ENCODE data around the gene LRTM2.

Gene LRTM2

GRCh38 chr12:1844223-1844622 lies 23.9 kb downstream of the LRTM2 start:
- Histone ChIP-seq H3K9me3 (ENCODE audit: control extremely low read depth in 1 of 5, control insufficient read depth in 4 of 5, insufficient read depth in 2 of 5, low read depth in 1 of 5, low read length in 4 of 5) (no peaks in the 10 kb centered on the region), H3K4me3 (ENCODE audit: control insufficient read depth in 1 of 7, extremely low read depth in 1 of 7, insufficient read depth in 4 of 7, low read depth in 2 of 7, low read length in 6 of 7) (no peak overlapping the region), H3K27me3 (replicated peaks in 2 of 5; ENCODE audit: control insufficient read depth in 4 of 5, insufficient read depth in 5 of 5, low read length in 4 of 5) (no peaks in the 10 kb centered on the region), H3K27ac (ENCODE audit: insufficient read depth in 1 of 2, low read depth in 1 of 2, low read length in 2 of 2, poor library complexity in 1 of 2, severe bottlenecking in 2 of 2) (no peak overlapping the region), H3K4me1 (ENCODE audit: control extremely low read depth in 1 of 4, control insufficient read depth in 4 of 4, insufficient read depth in 4 of 4, low read length in 3 of 4) (peaks cover 0 to 42% (median 12%) of the 10 kb centered on the region in 4 experiments), H3K36me3 (ENCODE audit: control insufficient read depth in 4 of 4, insufficient read depth in 4 of 4, low read length in 3 of 4) (no peaks in the 10 kb centered on the region)
- ChIA-PET POLR2A (no interaction called here), CTCF (interaction anchor here (0.9 to 1.7 kb wide), 3 partner anchors 30 to 90 kb away, joined by 3 to 5 read pairs (median 3); partner anchors contain the start of gene CACNA2D4)
- 93% methylated on average over 10 of the region's 10 CpGs for WGBS (ENCODE audit: insufficient coverage)
- DNase-seq, result no peak

- WGBS (ENCODE audit: insufficient coverage), result 74% methylated on average over 9 of the region's 12 CpGs
Observed at GRCh38 chr12:1844661-1845409, 24.5 kb downstream of the LRTM2 start.

GRCh38 chr12:1845427-1845826 lies 25.1 kb downstream of the LRTM2 start:
- Histone ChIP-seq H3K4me1 (ENCODE audit: control extremely low read depth in 1 of 4, control insufficient read depth in 4 of 4, insufficient read depth in 4 of 4, low read length in 3 of 4) (peaks cover 0 to 35% (median 11%) of the 10 kb centered on the region in 4 experiments), H3K36me3 (ENCODE audit: control insufficient read depth in 4 of 4, insufficient read depth in 4 of 4, low read length in 3 of 4) (no peaks in the 10 kb centered on the region), H3K9me3 (ENCODE audit: control extremely low read depth in 1 of 5, control insufficient read depth in 4 of 5, insufficient read depth in 2 of 5, low read depth in 1 of 5, low read length in 4 of 5) (no peaks in the 10 kb centered on the region), H3K4me3 (ENCODE audit: control insufficient read depth in 1 of 7, extremely low read depth in 1 of 7, insufficient read depth in 4 of 7, low read depth in 2 of 7, low read length in 6 of 7) (no peak overlapping the region), H3K27ac (ENCODE audit: insufficient read depth in 1 of 2, low read depth in 1 of 2, low read length in 2 of 2, poor library complexity in 1 of 2, severe bottlenecking in 2 of 2) (no peak overlapping the region), H3K27me3 (replicated peaks in 2 of 5; ENCODE audit: control insufficient read depth in 4 of 5, insufficient read depth in 5 of 5, low read length in 4 of 5) (no peaks in the 10 kb centered on the region)
- WGBS (ENCODE audit: insufficient coverage), result 97% methylated on average over 14 of the region's 14 CpGs
- ChIA-PET POLR2A (no interaction called here), CTCF (no interaction called here)
- no peak for DNase-seq

More at GRCh38 chr12:1844661-1845409, 24.5 kb downstream of the LRTM2 start:
- DNase-seq, result no peak
- H3K4me3 ChIP-seq (ENCODE audit: control insufficient read depth in 1 of 7, extremely low read depth in 1 of 7, insufficient read depth in 4 of 7, low read depth in 2 of 7, low read length in 6 of 7), result no peak overlapping the region
- H3K4me1 ChIP-seq (ENCODE audit: control extremely low read depth in 1 of 4, control insufficient read depth in 4 of 4, insufficient read depth in 4 of 4, low read length in 3 of 4), result peaks cover 0 to 41% (median 11%) of the 10 kb centered on the region in 4 experiments
- no peak overlapping the region for H3K27ac ChIP-seq (ENCODE audit: insufficient read depth in 1 of 2, low read depth in 1 of 2, low read length in 2 of 2, poor library complexity in 1 of 2, severe bottlenecking in 2 of 2)
- no peaks in the 10 kb centered on the region for H3K27me3 ChIP-seq (replicated peaks in 2 of 5; ENCODE audit: control insufficient read depth in 4 of 5, insufficient read depth in 5 of 5, low read length in 4 of 5)
- CTCF ChIA-PET, result interaction anchor here (0.9 to 1.7 kb wide), 2 partner anchors 74 to 90 kb away, joined by 3 to 5 read pairs; partner anchors contain the start of gene CACNA2D4
- H3K9me3 ChIP-seq (ENCODE audit: control extremely low read depth in 1 of 5, control insufficient read depth in 4 of 5, insufficient read depth in 2 of 5, low read depth in 1 of 5, low read length in 4 of 5), result no peaks in the 10 kb centered on the region
- POLR2A ChIA-PET, result no interaction called here
- no peaks in the 10 kb centered on the region for H3K36me3 ChIP-seq (ENCODE audit: control insufficient read depth in 4 of 4, insufficient read depth in 4 of 4, low read length in 3 of 4)

DNA sequence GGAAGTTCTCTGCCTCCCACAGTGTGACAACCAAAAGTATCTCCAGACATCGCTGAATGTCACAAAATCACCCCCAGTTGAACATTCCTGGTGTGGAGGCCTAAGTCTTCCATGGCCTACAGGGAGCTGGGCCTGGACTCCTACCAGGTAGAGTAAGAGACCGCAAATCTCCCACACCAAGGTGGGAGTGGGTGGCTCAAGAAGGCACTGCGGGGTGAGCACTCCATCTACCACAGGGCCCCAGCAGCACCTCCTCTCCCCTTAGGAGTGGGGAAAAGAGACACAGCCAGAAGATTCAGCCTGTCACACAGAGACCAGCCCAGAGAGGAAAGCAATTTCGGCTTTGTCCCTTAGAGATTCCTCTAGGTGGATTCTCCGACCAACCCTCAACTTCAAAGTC lies 25.5 kb downstream of the LRTM2 start:
- POLR2A ChIA-PET, result no interaction called here
- CTCF ChIA-PET, result no interaction called here

DNA sequence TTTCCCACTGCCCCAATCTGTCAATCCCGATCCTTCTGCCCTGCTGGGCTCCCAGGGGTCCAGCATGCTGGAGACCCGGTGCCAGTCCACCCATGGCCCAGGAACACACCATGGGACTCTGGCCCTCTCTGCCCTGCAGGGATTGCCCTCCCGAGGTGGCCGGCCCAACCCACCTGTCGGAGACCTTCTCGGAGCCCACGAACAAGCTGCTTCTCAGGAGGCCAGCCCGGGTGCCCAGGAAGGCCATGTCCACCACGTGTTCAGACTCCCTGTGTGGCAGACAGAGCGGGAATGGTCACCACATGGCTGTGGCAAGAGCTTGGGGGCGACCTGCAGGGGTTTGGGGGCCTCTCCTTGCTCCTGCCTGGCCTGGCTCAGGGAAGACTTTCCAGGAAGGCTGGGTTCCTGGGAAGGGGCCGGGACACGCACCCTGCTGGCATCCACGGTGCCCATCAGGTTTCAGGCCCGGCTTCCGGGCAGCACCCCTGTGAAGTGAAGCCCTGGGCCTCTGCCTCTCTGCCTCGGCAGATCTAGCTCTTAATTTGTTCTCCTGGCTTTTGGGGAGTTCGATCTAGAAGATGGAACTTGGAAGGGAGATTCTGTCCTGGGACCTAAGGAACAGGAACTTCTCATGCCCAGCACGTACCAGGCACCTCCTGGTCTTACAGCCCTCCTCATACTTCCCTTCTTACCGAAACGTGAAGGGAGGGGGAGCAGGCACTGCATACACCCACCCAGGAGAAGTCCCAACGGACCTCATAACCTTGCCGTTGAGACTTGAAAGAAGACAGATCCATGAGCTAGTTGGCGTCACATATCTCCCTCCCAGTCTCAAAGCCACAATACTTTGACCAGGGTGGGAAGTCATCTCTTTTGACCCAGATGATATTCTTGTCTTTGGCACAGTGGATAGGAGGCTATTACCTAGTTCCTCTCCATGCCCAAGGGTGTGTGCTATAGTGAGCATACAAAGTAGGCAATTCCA lies 26.3 kb downstream of the LRTM2 start:
- no peaks in the 10 kb centered on the region for H3K27me3 ChIP-seq (replicated peaks in 2 of 5; ENCODE audit: control insufficient read depth in 4 of 5, insufficient read depth in 5 of 5, low read length in 4 of 5)
- WGBS (ENCODE audit: insufficient coverage), result 96% methylated on average over 18 of the region's 24 CpGs
- ChIA-PET POLR2A (no interaction called here), CTCF (no interaction called here)
- DNase-seq, result no peak
- no peaks in the 10 kb centered on the region for H3K9me3 ChIP-seq (ENCODE audit: control extremely low read depth in 1 of 5, control insufficient read depth in 4 of 5, insufficient read depth in 2 of 5, low read depth in 1 of 5, low read length in 4 of 5)
- H3K36me3 ChIP-seq (ENCODE audit: control insufficient read depth in 4 of 4, insufficient read depth in 4 of 4, low read length in 3 of 4), result no peaks in the 10 kb centered on the region
- H3K4me3 ChIP-seq (ENCODE audit: control insufficient read depth in 1 of 7, extremely low read depth in 1 of 7, insufficient read depth in 4 of 7, low read depth in 2 of 7, low read length in 6 of 7), result no peak overlapping the region
- H3K27ac ChIP-seq (ENCODE audit: insufficient read depth in 1 of 2, low read depth in 1 of 2, low read length in 2 of 2, poor library complexity in 1 of 2, severe bottlenecking in 2 of 2), result no peak overlapping the region
- peaks cover 0 to 22% (median 11%) of the 10 kb centered on the region in 4 experiments for H3K4me1 ChIP-seq (ENCODE audit: control extremely low read depth in 1 of 4, control insufficient read depth in 4 of 4, insufficient read depth in 4 of 4, low read length in 3 of 4)

More for the DNA sequence above, 25.5 kb downstream of the LRTM2 start:
- H3K27me3 ChIP-seq (replicated peaks in 2 of 5; ENCODE audit: control insufficient read depth in 4 of 5, insufficient read depth in 5 of 5, low read length in 4 of 5), result no peaks in the 10 kb centered on the region
- no peak overlapping the region for H3K4me3 ChIP-seq (ENCODE audit: control insufficient read depth in 1 of 7, extremely low read depth in 1 of 7, insufficient read depth in 4 of 7, low read depth in 2 of 7, low read length in 6 of 7)
- H3K4me1 ChIP-seq (ENCODE audit: control extremely low read depth in 1 of 4, control insufficient read depth in 4 of 4, insufficient read depth in 4 of 4, low read length in 3 of 4), result peaks cover 0 to 31% (median 11%) of the 10 kb centered on the region in 4 experiments
- H3K27ac ChIP-seq (ENCODE audit: insufficient read depth in 1 of 2, low read depth in 1 of 2, low read length in 2 of 2, poor library complexity in 1 of 2, severe bottlenecking in 2 of 2), result no peak overlapping the region
- H3K36me3 ChIP-seq (ENCODE audit: control insufficient read depth in 4 of 4, insufficient read depth in 4 of 4, low read length in 3 of 4), result no peaks in the 10 kb centered on the region
- H3K9me3 ChIP-seq (ENCODE audit: control extremely low read depth in 1 of 5, control insufficient read depth in 4 of 5, insufficient read depth in 2 of 5, low read depth in 1 of 5, low read length in 4 of 5), result no peaks in the 10 kb centered on the region
- DNase-seq, result no peak
- 100% methylated on average over 2 of the region's 5 CpGs for WGBS (ENCODE audit: insufficient coverage)

- CTCF ChIA-PET, result no interaction called here
- H3K36me3 ChIP-seq (ENCODE audit: control insufficient read depth in 4 of 4, insufficient read depth in 4 of 4, low read length in 3 of 4), result no peaks in the 10 kb centered on the region
- POLR2A ChIA-PET, result no interaction called here
- H3K9me3 ChIP-seq (ENCODE audit: control extremely low read depth in 1 of 5, control insufficient read depth in 4 of 5, insufficient read depth in 2 of 5, low read depth in 1 of 5, low read length in 4 of 5), result no peaks in the 10 kb centered on the region
- no peak overlapping the region for H3K4me3 ChIP-seq (ENCODE audit: control insufficient read depth in 1 of 7, extremely low read depth in 1 of 7, insufficient read depth in 4 of 7, low read depth in 2 of 7, low read length in 6 of 7)
- no CpG with 5 or more reads among the region's 4 CpGs for WGBS (ENCODE audit: insufficient coverage)
- no peak overlapping the region for H3K27ac ChIP-seq (ENCODE audit: insufficient read depth in 1 of 2, low read depth in 1 of 2, low read length in 2 of 2, poor library complexity in 1 of 2, severe bottlenecking in 2 of 2)
- H3K27me3 ChIP-seq (replicated peaks in 2 of 5; ENCODE audit: control insufficient read depth in 4 of 5, insufficient read depth in 5 of 5, low read length in 4 of 5), result no peaks in the 10 kb centered on the region
- no peak for DNase-seq
- peaks cover 0 to 16% (median 5%) of the 10 kb centered on the region in 4 experiments for H3K4me1 ChIP-seq (ENCODE audit: control extremely low read depth in 1 of 4, control insufficient read depth in 4 of 4, insufficient read depth in 4 of 4, low read length in 3 of 4)
Observed at GRCh38 chr12:1847411-1847810, 27.0 kb downstream of the LRTM2 start.

DNA sequence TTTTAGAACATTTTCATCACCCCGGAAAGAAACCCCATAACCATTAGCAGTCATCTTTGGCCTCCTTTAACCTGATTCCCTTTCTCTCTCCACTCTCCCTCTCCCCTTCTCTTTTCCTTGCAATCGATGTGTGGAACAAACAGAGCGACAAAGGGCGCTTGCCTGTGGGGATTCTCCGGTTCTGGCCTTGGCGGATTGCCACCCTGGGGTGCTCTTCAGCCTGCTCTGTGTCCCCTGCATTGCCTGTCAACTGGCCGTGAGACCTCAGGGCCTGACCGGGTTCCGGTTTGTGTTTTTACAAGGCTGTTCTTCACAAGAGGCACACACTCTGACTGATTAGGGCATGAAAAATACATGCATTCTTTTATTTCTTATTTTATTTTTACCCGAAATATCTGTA lies 27.8 kb downstream of the LRTM2 start:
- CTCF ChIA-PET, result no interaction called here
- DNase-seq, result no peak

More for the DNA sequence above, 27.8 kb downstream of the LRTM2 start:
- H3K27ac ChIP-seq (ENCODE audit: insufficient read depth in 1 of 2, low read depth in 1 of 2, low read length in 2 of 2, poor library complexity in 1 of 2, severe bottlenecking in 2 of 2), result no peak overlapping the region
- no peaks in the 10 kb centered on the region for H3K36me3 ChIP-seq (ENCODE audit: control insufficient read depth in 4 of 4, insufficient read depth in 4 of 4, low read length in 3 of 4)
- POLR2A ChIA-PET, result no interaction called here
- H3K27me3 ChIP-seq (replicated peaks in 2 of 5; ENCODE audit: control insufficient read depth in 4 of 5, insufficient read depth in 5 of 5, low read length in 4 of 5), result no peaks in the 10 kb centered on the region
- H3K4me3 ChIP-seq (ENCODE audit: control insufficient read depth in 1 of 7, extremely low read depth in 1 of 7, insufficient read depth in 4 of 7, low read depth in 2 of 7, low read length in 6 of 7), result no peak overlapping the region
- WGBS (ENCODE audit: insufficient coverage), result 98% methylated on average over 6 of the region's 10 CpGs
- H3K4me1 ChIP-seq (ENCODE audit: control extremely low read depth in 1 of 4, control insufficient read depth in 4 of 4, insufficient read depth in 4 of 4, low read length in 3 of 4), result peaks cover 0 to 9% (median 0%) of the 10 kb centered on the region in 4 experiments
- no peaks in the 10 kb centered on the region for H3K9me3 ChIP-seq (ENCODE audit: control extremely low read depth in 1 of 5, control insufficient read depth in 4 of 5, insufficient read depth in 2 of 5, low read depth in 1 of 5, low read length in 4 of 5)
